HG03039 (cell line): Measurements from ENCODE around the gene CDX1.

Source experiments
- ATAC-seq: cut with Tn5 transposase; IDR thresholded peaks from one replicate; pipeline ENCODE4 v1.9.1; 2021; ENCODE audit warnings: mild to moderate bottlenecking, moderate library complexity; ENCODE audit not compliant: unreplicated experiment

The CDX1 gene

DNA sequence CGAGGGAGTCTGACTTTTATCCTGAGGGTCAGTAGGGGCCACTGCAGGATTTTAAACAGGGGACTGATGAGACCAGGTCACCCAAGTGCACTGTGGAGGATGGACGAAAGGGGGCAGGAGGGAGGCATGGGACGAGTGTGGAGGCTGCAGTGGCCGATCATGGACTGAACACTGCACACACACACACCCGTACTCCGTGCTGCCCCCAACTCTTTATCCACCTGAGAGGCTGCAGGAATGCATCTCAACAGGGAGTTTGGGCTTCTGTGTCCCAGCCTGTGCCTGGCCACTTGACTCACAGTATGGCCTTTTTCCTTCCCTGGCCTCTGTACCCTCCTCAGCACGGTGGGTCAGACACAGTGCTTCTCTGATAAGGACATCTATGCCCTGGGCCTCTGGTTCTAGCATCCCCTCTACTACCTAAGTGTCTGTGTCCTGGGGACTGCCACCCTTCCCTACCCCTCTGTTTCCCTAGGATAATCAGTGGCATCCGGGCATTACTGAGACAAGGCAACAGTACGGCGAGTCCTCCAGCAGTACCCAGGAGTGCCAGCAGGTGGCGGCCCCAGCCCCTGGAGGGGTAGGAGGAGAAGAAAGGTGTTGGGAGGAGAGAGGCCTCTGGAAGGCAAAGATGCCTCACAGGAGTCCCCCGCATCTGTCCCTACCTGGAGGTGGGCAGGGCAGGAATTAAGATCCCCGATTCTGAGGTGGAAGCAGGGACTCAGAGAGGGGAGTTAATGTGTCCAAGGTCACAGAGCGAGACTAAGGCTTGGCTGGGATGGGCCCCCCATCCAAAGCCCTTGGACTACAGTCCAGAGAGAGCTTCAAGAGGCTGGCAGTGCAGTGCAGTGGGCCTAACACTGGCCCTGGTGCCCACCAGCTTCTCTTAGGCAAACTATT, 5.1 kb upstream of the CDX1 start:
- ATAC-seq = no peak

DNA sequence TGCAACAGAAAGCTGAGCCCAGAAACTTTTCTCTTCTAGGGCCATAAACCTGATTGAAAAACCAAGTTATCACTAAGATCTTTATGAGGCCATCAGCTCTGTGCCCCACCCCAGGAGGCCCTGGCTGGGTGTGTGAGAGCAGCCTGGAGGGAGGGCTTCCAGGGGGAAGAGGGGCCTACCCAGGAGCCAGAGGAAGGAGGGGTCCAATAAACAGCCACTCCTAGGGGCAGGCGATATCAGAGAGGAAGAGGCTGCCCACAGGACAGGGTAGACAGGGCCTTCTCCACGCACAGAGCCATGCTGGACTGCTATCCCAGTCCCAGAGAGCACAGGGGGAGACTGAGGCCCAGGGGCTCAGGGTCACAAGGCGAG, 4.5 kb upstream of the CDX1 start:
- no peak for ATAC-seq

DNA sequence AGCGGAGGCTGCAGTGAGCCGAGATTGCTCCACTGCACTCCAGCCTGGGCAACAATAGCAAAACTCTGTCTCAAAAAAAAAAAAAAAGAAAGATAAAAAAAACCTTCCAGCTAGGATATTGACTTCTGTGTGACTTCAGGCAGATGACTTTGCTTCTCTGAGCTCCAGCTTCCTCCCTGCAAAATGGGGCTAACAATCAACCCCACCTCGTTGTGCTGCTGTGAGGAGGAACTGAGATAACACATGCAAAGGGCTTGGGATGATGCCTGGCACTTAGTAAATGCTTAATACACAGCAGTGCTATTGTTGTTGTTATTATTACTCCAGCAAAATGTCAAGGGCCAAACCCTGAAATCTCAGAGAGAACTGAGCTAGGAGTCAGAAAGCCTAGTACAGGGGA, 3.5 kb upstream of the CDX1 start:
- ATAC-seq = no peak

DNA sequence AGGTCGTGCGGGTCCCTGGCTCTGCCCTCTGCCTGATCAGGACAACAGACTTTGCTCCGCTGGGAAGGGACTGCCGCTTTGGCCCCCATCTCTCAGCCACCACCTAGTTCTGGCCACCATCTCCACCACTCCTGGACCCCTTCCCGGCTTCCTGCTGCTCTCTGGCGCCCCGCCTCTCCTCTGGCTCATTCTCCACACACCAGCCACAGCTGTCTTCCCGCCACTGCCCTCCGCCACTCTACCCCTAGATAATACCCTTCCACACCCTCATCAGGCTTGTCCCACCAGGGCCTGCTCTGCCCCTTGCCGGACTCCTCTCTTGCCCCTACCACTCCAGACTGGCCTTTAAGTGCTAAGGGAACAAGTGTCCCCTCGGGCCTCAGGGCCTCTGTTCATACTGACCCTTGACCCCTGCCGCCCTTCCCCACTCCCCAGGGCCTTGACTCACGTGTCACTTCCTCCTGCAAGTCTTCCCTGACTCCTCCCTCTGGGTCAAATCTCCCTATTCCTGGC, 3.0 kb upstream of the CDX1 start:
- no peak for ATAC-seq

- no peak for ATAC-seq
Measured at GRCh38 chr5:150164211-150164980, 2.2 kb upstream of the CDX1 start.

DNA sequence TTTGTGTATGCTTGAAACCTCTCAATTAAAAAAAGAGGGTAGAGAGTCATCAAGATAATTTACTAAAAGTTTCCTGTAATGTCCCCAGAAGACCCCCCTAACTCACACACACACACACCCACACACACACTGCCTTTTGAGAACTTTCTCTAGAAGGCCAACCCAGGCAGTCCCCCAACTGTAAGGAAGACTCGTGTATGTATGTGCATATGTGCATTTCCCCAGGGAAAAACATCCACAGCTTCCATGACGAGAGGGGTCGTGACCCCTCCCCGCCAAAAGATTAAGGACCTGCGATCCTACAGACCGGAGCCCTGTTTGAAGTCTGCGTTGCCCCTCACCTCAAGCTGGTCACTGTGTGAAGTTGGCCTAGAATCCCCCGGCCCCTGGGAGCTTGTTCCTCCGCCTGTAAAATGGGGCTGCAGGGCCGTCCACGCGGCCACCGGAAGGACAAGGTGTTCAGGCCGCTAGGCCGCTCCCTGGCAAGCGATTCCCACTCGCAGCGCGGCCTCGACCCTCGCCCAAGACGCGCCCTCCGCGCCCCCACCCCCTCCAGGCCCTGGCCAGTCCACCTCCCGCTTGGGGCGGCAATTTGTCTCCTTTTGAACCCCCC, 435 bp upstream of the CDX1 start:
- no peak for ATAC-seq

GRCh38 chr5:150167512-150167850, 903 bp downstream of the CDX1 start:
- no peak for ATAC-seq

DNA sequence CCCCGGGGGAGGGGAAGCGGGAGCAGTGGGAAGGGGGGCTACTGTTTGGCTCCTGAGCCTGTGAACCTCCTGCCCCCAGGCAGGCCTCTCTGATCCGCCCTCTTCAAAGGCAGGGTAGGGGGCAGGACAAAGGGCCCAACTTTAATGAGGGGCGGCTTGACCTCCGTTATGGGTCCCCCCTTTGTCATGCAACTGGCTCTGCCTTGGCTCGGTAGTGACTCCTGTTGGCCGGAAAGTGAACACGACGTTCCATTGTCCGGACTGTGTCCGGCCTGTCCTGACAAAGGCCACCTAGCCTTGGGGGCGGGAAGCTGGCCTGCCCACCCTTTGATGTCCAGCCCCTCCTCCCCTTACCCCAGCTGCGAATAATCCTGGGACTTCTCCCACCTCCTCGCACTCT, 1.3 kb downstream of the CDX1 start:
- no peak for ATAC-seq

- ATAC-seq = no peak
Measured at GRCh38 chr5:150168864-150169263, 2.3 kb downstream of the CDX1 start.

- ATAC-seq = no peak
Measured at GRCh38 chr5:150172145-150172544, 5.6 kb downstream of the CDX1 start.

GRCh38 chr5:150172556-150172955, 6.0 kb downstream of the CDX1 start:
- ATAC-seq = no peak

GRCh38 chr5:150173161-150173560, 6.6 kb downstream of the CDX1 start:
- ATAC-seq = no peak

- ATAC-seq = no peak
Measured at GRCh38 chr5:150174285-150174684, 7.7 kb downstream of the CDX1 start.

DNA sequence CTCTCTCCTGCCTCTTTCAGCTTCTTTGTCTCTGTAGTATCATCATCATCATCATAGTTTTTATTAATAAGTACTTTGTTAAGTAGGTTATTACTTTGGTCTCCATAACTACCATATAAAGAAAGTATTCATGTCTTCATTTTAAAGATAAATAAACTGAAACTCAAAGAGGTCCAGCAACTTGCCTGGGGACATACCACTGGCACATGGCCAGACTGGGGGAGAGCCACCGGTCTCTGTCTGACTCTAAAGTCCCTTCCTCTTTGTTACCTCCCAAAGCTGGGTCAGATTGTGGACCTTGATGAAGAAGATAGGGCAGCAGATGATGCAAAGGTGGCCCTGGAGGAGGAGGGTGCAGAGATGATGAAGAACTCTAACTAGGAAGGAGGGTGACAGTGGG, 8.5 kb downstream of the CDX1 start:
- no peak for ATAC-seq

DNA sequence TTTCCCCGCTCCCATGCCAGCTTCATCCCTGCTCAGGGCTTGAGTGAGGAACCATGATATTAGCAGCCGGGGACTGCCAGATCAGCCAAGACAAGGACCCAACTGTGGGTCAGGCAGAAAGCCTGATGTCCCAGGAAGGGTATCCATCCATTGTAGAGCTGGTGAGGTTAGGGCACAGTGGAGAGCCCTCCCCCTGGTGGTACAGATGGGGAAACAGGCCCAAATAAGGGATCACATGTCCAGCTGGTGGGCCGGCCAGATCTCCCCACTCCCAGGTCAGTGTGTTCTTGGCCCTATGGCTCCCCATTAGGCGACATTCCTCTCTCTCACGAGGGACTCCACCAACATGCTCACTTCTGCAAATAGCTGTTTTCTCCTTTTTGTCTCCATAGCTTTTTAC, 9.0 kb downstream of the CDX1 start:
- no peak for ATAC-seq

DNA sequence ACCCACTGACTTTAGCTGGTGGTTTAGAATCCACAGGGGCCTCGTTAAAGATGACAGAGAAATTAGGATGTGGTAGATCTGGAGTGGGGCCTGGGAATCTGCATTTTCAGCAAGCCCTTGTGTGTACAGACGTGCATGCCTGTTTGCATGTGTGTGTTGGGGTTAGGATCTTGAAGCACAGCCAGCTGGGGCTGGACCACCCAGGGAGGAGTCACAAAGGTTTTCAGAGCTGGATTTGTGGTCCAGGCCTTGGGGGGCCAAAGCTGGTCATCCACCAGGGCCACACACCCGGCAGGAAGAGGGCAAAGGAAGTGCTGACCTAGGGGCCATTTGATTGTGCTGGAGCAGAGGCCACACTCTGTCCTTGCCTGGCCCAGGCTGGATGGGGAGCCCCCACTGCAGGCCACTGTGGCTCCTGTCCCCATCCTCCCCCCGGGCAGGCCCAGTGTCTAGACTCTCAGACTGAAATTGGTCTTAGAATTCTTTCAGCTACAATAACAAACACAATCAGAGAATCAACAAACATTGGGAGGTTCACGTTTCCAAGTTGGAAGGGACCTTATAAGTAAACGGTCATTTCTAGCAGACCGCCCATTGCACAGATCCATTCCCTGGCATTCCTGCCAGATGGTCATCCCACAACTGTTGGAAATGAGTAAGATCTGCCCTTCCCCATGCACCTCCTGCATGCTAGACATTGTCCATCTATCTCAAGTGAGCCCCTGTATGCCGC, 10.3 kb downstream of the CDX1 start:
- ATAC-seq = no peak

GRCh38 chr5:150177721-150178120, 11.1 kb downstream of the CDX1 start:
- ATAC-seq = no peak

GRCh38 chr5:150178262-150178661, 11.7 kb downstream of the CDX1 start:
- no peak for ATAC-seq

- ATAC-seq = no peak
Measured at GRCh38 chr5:150179019-150179620, 12.5 kb downstream of the CDX1 start.

GRCh38 chr5:150180241-150181026, 13.9 kb downstream of the CDX1 start:
- no peak for ATAC-seq
